Measurements from ENCODE around the gene MEDAG. TPM values are rescaled to one million over a fixed set of nuclear protein-coding genes. Genes with fewer than 3 reads are reported as not detected.

MEDAG gene
- total RNA-seq, 1 donor from 2014 or later, result 4.2 TPM

Other genes with a start within 250 kb of the MEDAG start
- gene ALOX5AP, start 170.7 kb upstream of the MEDAG start, total RNA-seq, result 10.1 TPM
- gene TEX26, start 26.4 kb downstream of the MEDAG start, total RNA-seq, result not detected

All from left ventricle myocardium superior (tissue), 1 donor.